Suprapubic skin (tissue), 4 donors: ENCODE measurements around the gene WNT8B.

Experiments
- CTCF ChIP-seq, 2 donors: fragments of 200-600 bp in 1 of 2; fragments of 450-650 bp in 1 of 2; sonication (generic) in 1 of 2; IDR thresholded peaks; one replicate each; pipeline ENCODE4 v1.5.1; 2016 to 2019; ENCODE audit warnings: antibody characterized with exemption in 2 of 2, mild to moderate bottlenecking in 1 of 2, moderate library complexity in 1 of 2
- EP300 ChIP-seq: sonication (generic); formaldehyde crosslinking; IDR thresholded peaks from one replicate; pipeline ENCODE4 v1.6.1; 2017; ENCODE audit warnings: antibody characterized with exemption
- POLR2AphosphoS5 ChIP-seq, 3 donors: sonication (generic); formaldehyde crosslinking; IDR thresholded peaks; one replicate each; pipeline ENCODE4 v1.6.1; 2017; ENCODE audit warnings: antibody characterized with exemption in 3 of 3

- TF ChIP-seq CTCF (IDR thresholded peaks at IDR 0.05) (no peak), EP300 (no peak), POLR2AphosphoS5 (IDR thresholded peaks at IDR 0.05) (no peak)
Measured at GRCh38 chr10:100522945-100523344, 60.1 kb downstream of the WNT8B start.
